HG02870 (cell line): ENCODE data around the gene RETREG1.
"Not testable (repeated sequence)": the region's sequence is repeated elsewhere in the genome, so short reads cannot be mapped to it uniquely, and the experiment has no call there.

ENCODE experiments used
- ATAC-seq: cut with Tn5 transposase; IDR thresholded peaks from one replicate; pipeline ENCODE4 v1.9.1; 2021; ENCODE audit warnings: mild to moderate bottlenecking, moderate library complexity; ENCODE audit not compliant: unreplicated experiment

The RETREG1 gene

GRCh38 chr5:16617274-16617968, 624 bp upstream of the RETREG1 start:
- ATAC-seq: peak; percentile 2

DNA sequence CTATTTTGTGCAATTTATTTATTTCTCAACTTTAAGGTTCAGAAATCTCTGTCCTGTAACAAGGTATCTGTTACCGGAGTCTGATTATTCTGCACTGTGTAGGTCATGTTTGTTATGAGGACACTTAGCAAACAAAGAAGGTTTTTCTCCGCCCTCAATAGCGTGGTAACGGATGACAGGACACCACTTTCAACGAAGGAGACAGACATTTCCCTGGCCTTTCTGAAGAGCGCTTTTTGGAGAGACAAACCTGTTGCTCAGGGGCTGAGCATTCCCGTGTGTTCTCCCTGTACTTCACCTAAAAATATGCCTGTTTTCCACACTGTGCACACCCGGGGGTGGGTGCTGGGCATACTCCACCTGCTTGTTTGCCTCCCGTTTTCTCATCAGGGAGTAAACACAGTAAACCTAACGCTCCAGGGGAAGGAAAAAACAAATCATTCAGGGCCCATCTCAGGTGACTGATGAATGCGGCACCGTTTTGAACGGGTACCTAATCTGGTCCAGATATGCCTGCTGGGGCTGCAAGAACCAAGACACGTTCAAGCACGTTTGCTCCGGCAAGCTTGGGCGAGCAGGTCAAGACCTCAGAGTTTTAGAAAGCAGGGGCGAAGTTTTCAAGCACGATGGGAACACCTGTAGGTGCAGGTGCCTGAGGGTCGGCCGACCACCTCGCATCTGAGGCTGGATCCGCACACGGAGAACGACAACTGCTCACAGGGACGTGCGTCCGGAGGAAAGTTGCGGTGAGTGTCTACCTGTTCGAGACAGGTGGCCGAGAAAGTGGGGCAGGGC, 859 bp downstream of the RETREG1 start:
- peak; percentile 1 for ATAC-seq

GRCh38 chr5:16612007-16612406, 4.8 kb downstream of the RETREG1 start:
- no peak for ATAC-seq

- not testable (repeated sequence) for ATAC-seq
These were observed 5.9 kb downstream of the RETREG1 start for GRCh38 chr5:16610896-16611295.

DNA sequence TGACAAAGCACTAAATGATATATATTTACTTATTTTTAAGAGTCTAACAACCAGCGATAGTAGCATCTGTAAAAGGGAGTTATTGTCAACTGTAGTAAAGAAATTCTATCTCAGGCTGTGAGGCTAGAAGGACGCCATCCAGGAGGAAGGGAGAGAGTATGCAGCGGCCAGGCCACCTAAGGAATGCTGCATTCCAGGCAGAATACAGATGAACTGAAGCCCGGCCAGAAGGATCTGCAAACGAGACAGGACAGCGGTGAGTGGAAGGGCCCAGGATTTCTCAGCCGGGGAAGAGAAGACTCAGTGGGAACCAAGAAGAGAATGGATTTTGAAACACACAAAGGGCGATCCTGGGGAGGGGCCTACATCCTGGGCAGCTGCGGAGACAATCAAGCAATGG, 7.4 kb downstream of the RETREG1 start:
- ATAC-seq: no peak

DNA sequence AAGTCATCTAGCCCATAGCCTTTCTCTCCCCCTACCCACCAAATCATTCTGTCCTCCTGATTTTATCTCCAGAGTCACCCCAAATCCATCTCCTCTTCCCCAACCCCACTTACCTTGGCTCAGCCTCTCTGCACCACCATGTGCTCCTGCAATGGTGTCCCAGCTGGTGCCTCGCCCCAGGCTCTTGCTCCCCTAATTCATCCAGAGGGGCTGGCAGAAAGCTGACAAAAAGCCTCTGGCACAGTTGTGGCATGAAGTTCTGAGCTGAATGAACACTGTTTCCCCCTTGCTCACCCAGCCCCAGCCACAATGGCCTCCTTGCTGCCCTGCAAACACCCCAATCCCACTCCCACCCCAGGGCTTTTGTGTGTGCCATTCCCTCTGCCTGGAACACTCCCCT, 10.2 kb downstream of the RETREG1 start:
- no peak for ATAC-seq

DNA sequence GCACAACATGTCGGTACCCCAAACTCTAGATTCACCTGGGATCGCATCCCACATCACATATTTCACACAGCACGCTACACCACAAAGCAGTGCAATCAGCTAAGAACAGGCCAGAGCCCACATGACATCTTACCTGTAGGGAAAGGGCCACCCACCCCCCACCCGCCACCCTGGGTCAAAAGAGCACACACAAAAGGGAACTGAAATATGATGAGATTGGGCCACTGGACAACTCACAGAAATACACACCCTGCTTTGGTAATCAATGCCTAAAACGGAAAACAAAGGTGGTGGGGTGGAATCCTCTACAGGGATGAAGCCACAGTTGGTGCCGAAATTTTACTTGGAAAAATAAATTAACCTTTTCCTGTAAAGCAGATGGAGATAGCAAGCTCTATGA, 13.1 kb downstream of the RETREG1 start:
- ATAC-seq: no peak

- no peak for ATAC-seq
These were observed 13.5 kb downstream of the RETREG1 start for GRCh38 chr5:16603295-16603694.

- no peak for ATAC-seq
These were observed 14.6 kb downstream of the RETREG1 start for GRCh38 chr5:16602182-16602581.

DNA sequence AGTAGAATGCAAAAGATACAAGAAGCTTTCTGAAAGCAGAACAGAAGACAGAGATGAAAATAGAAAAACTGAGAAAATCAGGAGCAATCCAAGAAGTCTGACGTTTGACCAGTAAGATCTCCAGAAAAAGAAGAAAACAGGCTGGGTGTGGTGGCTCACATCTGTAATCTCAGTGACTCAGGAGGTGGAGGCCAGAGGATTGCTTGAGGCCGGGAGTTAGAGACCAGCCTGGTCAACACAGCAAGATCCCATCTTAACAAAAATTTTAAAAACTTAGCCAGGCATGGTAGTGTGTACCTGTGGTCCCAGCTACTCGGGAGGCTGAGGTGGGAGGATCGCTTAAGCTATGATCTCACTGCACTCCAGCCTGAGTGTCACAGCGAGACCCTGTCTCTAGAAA, 15.9 kb downstream of the RETREG1 start:
- ATAC-seq: no peak

GRCh38 chr5:16600397-16600796, 16.4 kb downstream of the RETREG1 start:
- ATAC-seq: no peak

GRCh38 chr5:16597946-16598694, 18.7 kb downstream of the RETREG1 start:
- no peak for ATAC-seq

DNA sequence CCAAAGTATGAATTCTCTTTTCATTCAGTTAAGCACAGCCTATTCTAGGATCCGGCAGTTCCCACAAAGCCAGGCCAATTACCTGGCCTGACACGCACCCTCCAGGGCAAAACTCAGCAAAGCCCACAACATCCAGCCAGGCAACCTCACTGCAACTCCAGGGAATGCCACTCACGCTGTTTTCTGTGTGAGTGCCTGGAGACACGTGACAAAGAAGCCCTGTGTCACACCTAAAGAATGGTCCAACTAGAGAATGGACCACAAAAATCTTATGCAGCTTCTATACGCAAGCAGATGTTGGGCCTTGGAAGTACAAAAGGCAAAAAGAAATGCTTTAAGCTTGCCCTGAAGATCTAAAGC, 20.2 kb downstream of the RETREG1 start:
- ATAC-seq: no peak

DNA sequence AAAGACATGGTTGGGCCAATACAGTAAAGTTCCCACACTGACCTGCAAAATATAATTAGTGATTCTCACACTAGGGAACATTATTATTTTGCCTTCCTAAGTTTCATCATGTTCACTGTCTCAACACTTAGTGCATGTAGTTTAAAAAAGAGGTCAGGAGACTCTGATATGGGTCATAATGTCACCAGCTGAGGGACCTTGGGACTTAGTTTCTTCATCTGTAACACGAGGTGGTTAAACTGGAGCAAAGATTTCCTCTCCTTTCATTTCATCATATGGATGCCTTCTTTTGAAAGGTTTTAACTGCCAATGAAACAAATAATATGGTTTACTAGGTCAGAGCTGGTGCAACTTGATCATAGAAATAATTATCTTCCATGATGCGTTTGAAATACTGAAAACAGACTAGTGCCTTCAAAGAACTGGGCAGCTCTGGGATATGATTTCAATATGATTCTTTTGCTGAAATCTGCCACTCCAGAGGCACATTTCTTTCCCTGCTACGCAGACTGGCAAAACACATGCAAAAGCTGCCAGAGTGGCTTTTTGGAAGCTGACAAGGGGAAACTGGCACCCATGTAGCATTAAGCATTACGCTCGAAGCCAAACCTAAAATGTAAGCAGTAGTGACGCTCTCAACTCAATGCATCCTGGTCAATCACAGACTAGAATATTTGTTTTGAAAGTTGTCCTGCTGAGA, 20.8 kb downstream of the RETREG1 start:
- ATAC-seq: no peak

GRCh38 chr5:16593628-16594027, 23.2 kb downstream of the RETREG1 start:
- no peak for ATAC-seq

DNA sequence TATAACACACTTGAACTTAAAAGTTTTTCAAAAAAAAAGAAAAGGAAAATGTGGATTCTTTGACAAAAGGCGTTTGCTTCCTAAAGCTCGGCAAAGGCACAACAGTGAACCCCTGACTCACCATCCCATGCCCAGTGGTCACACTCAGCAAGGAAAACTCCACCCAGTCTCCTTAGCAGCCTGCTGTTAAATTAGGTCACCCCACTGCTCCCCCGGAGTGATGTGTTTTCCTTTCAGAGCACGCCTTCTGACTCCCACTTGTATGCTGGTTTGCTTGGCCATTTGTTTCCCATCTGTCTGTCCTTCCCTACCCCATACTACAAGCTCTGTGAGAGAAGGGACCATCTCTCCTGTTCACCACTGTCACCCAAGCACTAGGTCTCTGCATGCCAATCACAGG, 23.8 kb downstream of the RETREG1 start:
- no peak for ATAC-seq

GRCh38 chr5:16592255-16592654, 24.5 kb downstream of the RETREG1 start:
- ATAC-seq: no peak

DNA sequence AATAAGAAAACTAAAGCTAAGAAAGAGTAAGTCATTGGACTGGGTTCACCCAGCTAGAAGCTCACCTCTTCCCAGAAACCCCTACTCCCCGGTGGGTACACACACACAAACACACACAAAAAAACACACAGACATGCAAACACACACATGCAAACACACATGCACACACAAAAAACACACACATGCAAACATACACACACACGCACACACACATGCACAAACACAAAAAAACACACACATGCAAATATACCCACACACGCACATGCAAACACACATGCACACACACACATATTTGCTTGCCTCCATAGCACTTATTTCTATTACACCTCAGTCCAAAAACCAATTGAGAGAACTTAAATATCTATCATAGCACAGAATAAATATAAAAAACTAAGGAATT, 26.1 kb downstream of the RETREG1 start:
- ATAC-seq: no peak

GRCh38 chr5:16589658-16590057, 27.1 kb downstream of the RETREG1 start:
- no peak for ATAC-seq

DNA sequence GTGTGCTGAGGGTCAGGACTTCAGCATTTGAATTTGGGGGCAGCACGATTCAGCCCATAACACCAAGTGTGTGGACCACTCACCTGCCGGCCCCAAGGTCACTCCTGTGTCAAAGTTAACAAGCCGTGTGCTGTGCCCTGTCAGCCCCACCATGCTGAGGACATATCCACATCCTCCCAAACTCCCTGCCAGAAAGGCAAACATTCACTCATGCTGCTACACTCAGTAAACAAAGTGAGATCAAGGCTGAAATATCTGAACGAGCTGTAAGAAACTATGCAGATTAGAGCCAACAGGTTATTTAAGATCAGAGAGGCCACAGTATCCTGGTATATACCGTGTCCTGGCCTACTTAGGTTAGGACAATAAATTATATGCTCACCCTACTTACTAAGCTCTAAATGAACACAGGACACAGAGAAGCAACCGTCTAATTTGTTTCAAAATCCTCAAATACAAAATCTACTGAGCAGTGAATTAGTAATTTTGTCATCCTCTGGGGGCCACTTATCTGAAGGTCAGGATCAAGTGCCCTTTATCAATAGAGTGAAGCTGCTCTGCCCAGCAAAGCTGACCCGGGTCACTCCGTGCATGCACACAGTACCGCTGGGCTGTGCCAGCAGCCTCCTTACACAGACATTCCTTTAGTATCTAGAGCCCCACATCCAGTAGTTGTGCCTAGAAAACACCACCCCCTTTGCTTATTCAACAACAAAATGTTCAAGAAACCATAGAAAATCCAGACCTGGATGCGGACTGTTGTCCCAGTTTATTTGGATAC, 28.2 kb downstream of the RETREG1 start:
- ATAC-seq: no peak
